ENCODE results near the gene MGAT5.

Gene MGAT5

DNA sequence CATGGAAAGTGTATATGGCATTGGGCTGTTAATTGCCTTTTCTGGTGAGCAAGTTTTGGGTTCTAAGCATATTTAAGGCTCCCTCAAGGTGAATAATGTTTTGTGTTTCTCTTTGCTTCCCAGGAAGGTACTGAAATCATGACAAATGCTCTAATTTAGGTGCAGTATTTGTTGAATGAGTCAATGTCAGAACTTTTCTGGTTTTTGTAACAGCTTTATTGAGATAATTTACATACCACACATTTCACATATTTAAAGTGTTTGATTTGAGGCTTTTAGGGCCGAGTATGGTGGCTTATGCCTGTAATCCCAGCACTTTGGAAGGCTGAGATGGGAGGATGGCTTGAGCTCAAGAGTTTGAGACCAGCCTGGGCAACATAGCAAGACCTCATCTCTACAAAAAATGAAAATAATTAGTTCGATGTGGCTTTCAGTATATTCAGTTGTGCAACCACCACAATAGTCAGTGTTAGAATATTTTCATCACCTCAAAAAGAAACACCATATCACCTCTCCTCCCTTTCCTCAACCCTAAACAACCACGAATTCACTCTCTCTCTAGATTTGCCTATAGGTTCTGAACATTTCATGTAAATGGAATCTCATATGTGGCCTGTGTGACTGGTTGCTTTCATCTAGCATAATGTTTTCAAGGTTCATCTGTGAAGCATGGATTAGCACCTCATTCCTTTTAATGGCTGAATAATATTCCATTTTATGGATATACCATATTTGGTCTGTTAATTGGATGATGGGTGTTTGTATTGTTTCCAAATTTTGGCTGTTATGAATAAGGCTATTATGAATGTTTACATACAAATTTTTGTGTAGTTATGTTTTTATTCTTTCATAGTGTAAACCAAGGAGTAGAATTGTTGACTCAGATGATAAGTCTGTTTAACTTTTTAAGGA, 54.9 kb downstream of the MGAT5 start:
- no peak for DNase-seq

- DNase-seq = no peak
Observed at GRCh38 chr2:134310107-134311079, 56.5 kb downstream of the MGAT5 start.

DNA sequence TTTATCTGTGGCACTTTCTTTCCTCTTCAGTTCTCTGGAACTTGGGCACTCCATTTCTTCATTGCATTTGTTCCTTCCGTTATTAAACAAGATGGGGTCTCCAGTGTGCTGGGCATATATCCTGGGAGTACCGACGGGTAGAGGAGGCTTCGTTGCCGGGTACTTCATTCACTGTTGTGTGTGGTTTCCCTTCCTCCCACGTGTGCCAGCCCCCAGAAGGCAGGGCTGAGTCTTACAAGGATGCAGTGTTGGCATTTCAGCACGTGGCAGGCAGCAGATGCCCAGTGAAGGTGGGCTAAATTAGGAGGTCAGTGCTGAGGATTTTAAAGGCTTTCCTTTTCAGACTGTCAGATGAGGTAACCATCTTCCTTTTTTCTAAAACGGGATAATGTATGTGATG, 58.6 kb downstream of the MGAT5 start:
- DNase-seq = no peak

- no peak for DNase-seq
Observed at GRCh38 chr2:134314202-134314601, 60.3 kb downstream of the MGAT5 start.

DNA sequence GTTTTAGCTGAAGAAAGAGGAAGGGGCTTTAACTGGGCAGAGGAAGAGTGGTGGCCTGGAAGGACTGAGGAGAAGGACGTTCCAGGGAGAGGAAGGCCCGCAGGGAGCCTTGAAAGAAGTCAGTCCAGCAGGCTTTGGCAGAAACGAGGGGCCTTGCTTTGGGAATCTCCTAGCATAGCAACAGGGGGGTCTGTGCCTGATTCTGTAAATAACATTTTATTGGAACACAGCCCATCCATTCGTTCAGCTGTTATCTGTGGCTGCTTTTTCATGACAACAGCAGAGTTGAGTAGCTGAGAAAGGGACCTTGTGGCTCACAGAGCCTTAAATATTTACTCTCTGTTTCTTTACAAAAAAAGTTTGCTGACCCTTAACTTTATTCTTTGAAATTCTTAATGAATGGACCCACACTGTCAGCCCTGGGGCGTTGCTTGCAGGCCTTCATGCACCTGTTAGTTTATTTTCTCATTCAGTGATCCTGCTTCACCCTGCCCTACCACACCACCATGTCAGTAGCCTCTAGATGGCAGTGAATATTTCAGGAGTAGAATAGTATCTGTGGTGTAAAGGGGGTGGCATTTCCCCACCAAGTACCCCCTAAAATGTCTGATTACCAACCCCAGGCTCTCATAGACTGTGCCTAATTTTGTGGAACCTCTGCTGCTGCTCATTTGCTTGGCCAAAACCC, 61.0 kb downstream of the MGAT5 start:
- no peak for DNase-seq

- no peak for DNase-seq
Observed at GRCh38 chr2:134315471-134315870, 61.6 kb downstream of the MGAT5 start.

DNA sequence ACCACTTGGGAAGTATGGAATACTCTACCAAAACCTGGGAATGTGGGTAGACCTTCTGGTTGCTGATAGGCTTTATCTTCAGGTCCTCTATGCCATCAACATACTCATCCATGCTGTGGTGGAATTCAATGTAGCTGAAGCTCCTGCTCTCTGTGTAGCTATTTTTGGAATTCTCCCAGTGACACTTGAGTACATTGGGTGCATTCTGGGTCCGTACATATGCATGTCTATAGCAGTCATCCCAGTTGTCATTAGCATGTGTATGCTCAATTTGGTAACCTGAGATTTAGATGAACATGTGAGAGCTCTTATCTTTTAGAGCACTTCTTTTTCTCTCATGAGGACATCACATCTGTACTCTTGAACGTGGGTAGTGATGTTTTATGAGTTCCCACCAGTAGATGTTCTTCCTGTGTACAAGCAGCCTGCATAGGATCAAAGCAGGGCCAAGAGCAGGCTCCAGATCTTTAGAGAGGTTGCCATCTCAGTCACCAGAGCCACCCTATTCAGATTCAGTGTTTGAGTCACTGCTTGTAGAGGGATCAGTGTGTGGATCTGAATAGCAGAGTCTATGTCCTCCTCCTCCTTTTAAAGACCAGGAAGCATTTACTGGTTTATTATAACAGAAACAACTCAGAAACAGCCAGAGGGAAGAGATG, 65.9 kb downstream of the MGAT5 start:
- no peak for DNase-seq

- no peak for DNase-seq
Observed at GRCh38 chr2:134320930-134321329, 67.1 kb downstream of the MGAT5 start.

GRCh38 chr2:134323777-134324176, 69.9 kb downstream of the MGAT5 start:
- DNase-seq = no peak

GRCh38 chr2:134324430-134324829, 70.6 kb downstream of the MGAT5 start:
- DNase-seq = no peak

DNA sequence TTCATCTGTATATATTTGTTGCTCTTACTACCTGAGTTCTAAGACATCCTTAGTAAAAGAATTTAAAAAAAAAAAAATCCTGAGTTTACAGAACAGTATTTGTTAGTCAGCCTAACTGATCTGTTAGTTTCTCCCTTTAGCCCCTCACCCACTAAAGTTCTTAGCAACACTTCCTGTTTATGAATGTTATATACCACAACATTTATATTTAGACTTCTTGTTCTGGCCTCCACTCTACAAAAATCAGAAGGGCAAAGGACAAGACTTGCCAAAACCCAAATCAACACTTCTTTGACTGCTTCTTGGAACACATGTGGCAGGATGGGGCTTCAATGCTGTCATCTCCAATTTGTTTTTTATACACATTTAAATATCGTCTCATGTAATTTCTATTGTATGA, 71.1 kb downstream of the MGAT5 start:
- DNase-seq = no peak

- no peak for DNase-seq
Observed at GRCh38 chr2:134325696-134326095, 71.8 kb downstream of the MGAT5 start.

DNA sequence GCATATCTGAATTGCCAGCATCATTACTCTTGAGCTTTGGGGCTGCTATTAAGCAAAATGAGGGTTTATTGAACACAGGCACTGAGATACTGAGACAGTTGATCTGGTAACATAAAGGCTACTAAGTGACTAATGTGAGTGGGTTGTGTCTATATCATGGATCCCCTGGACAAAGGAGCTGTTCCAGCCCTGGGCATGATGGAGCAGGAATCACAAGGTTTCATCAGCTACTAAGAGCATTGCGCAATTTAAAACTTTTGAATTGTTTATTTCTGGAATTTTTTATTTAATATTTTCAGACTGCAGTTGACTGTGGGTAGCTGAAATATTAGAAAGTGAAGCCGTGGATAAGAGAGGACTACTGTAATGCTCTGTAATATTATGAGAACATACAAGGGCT, 73.5 kb downstream of the MGAT5 start:
- DNase-seq = no peak

DNA sequence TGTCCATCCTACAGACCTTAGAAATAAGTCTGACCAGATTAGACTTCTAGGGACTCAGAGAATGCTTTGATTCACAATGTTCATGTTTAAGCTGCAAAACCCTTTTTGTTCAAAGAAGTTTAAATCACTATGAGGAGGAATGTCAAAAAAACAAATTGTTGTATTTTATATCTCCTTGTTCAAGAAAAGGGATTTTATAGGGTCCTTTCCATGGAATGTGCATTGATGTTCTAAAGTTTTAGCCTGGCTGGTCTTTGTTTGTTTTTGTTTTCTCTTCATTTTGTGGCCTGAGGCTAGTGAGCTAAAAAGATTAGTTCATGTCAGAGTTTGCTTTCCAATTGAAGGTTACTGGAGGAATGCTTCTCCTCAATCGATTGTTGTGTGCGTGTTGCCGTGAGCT, 77.2 kb downstream of the MGAT5 start:
- no peak for DNase-seq

- DNase-seq = no peak
Observed at GRCh38 chr2:134333646-134334189, 79.8 kb downstream of the MGAT5 start.

DNA sequence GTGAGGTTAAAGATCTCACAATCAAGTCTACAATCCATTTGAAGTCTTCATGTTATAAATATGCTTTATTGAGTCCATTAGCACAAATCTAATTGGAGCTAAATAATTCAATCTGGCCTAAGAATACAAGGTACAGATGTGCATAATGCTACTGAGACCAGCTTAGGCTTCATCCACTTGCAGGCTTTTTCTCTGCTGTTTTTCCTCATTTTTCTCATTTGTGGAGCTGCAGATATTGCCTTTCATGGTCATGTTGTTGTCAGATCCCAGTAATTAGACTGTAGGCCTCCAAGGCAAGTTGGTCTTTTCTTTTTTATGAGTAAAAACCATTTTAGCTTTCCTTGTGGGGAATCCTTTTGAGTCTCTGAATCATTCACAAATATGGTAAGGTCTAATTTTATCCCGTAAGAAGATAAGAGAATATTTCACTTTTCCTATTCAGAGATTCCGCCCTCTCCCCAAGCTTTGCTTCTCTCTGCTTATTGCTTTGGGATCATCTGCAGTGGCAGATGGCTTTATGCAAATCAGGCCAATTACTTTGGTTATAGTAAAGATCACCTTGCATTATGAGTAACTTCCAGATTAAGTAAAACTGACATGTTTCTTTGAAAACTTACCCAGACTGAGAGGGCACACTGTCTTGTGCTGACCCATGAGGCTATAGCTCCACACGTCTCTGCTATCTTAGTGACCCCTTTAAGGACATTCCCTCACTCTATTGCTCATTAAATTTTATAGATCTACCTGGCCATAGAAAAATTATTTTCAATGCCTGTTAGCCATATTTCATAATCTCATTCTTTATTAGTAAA, 80.9 kb downstream of the MGAT5 start:
- no peak for DNase-seq

DNA sequence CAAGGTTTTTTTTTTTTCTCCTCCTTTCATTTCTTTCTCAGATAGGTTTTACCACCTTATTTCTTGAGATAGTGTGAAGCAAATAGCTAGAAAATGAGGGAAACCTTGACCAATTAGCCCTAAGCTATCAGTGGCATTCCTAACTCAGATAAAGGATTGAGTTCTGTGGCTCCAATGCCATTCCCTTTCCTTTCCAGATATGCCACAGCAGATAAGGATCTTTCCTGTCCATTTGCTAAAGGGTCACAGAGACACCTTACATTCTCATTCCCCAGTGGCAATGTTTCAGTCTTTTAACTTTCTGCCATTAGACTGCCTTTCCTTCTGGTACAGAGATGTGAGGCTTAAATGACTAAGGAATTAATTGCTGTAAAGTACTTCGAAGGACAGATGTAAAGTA, 81.7 kb downstream of the MGAT5 start:
- no peak for DNase-seq

DNA sequence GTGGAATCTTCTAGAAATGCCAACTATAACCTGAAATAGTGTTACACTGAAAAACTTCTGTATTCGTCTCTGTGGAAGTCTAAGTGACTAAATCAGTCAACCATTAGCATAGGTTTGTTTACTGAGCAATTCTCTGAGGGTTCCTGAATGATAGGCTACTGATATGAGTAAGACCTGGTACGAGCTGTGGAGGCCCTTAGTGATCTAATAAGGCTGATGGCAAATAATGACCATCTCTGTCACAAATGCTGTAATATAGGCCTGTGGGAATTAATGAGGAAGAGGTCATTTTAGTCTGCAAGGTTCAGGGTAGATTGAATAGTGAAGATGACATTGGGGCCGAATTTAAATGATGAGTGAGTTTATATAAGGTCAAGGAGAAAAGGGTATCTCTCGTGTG, 82.5 kb downstream of the MGAT5 start:
- no peak for DNase-seq

DNA sequence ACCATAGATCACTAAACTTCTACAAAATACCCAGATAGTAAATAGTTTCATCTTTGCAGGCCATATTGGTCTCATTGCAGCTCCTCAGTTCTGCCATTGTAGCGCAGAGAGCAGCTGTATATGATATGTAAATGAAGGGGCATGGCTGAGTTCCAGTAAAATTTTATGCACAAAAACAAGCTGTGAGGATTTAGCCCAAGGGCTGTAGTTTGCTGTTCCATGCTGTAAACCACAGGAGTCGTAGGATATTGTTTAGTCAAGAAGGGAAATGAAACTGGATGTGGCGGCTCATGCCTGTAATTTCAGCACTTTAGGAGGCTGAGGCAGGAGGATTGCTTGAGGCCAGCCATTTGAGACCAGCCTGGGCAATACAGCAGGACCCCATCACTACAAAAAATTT, 83.0 kb downstream of the MGAT5 start:
- no peak for DNase-seq

- DNase-seq = no peak
Observed at GRCh38 chr2:134337631-134338030, 83.8 kb downstream of the MGAT5 start.

GRCh38 chr2:134338208-134338607, 84.3 kb downstream of the MGAT5 start:
- no peak for DNase-seq

All from NCI-H2107 (cell line).